M059J (cell line): ENCODE data around the gene ATP4B. TPM values are rescaled to one million over a fixed set of nuclear protein-coding genes. Genes with fewer than 3 reads are reported as not detected.

Source experiments
- DNase-seq: peaks from one replicate; pipeline ENCODE4 v3.0.0-alpha.2; 2012; ENCODE audit warnings: low read depth
- total RNA-seq: library from RNA; depleted of rRNA; stranded (reverse); fragments of >200 nt; shearing (Covaris generic); gene quantifications from 2 replicates; pipeline ENCODE4 v1.2.3, GENCODE V29; 2014; rRNA removed

The ATP4B gene
- total RNA-seq, 1 experiment from 2014 or later = not detected

DNA sequence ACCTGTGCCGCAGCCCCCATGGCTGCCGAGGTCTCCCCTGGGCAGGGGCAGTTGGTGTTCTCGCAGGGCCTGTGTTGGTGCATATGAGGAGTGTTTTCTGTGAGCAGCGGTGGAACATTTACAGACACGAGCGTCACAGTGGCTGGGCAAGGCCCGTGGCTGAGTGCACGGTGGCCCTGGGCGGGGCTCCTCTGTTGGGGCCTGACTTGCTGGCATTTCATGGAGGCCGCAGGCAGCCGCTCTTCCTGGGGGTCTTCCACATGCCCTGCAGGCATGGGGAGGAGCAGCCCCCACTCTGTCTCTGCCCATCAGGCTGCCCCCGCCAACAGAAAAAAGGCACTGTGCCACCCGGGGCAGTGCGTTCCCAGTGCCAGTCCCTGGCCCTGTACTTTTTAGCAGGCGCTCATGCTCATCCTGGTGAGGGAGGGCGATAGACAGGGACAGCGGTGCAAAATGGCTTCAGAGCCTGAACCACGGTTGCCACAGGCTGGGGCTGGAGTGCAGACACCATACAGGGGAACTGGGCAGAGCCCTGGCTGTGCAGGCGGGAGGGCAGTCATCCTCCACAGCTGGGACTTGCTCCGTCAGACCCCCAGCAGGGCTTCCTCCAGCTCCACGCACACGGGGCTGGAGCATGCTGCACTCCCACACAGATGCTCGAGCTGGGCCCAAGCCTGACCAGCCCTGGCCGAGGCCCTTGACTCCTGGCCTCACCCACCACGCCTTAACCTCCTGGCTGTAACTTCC lies 49.9 kb downstream of the ATP4B start:
- no peak for DNase-seq

DNA sequence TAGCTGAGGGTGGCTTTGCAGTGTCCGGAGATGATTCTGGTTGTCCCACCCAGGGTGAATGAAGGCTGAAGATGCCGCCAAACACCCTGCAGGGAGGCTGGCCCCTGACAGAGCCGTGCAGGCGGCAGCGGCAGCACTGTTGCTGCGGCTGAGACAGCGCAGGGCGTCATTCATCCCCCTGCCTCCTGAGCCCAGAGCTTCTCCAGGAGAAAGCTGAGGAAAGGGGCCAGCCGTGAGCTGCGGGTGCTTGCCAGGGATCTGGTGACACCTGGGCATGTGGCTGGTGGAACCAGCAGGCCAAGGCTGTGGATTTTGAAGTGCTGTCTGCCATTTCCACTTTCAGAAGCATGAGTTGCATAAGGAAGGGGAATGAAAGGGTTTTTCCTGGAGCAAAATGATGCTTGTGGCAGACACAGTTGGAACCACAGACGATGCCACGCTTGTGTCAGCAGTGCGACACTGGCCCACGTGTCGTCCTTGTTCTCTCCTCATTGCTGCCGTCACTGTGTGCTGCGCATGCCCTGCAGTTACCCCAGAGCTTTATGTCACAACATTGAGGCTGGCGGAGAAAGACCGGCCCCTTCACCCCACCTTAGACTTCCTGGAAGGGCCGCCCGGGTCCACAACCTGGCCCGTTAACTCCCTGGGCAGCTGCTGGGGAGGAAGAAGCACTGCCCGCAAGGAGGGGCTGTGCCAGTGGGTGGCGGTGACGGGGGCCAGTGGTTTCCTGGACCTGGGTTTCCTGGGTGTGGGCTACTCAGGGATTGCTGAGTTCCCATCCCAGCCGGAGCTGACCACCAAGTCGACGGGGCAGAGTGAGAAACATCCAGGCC lies 50.7 kb downstream of the ATP4B start:
- no peak for DNase-seq

DNA sequence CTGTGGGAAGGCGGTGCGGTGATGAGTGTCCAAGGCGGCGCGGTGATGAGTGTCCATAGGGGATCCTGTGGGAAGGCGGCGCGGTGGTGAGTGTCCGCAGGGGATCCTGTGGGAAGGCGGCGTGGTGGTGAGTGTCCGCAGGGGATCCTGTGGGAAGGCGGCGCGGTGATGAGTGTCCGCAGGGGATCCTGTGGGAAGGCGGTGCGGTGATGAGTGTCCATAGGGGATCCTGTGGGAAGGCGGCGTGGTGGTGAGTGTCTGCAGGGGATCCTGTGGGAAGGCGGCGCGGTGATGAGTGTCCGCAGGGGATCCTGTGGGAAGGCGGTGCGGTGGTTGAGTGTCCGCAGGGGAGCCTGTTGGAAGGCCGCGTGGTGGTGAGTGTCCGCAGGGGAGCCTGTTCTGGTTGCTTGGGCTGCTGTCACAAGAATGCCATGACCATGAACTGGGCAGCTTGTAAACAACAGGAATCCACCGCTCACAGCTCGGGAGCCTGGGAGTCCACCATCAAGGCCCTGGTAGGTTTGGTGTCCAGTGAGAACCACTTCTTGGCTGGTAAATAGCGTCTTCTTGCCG lies 52.0 kb downstream of the ATP4B start:
- DNase-seq = no peak

DNA sequence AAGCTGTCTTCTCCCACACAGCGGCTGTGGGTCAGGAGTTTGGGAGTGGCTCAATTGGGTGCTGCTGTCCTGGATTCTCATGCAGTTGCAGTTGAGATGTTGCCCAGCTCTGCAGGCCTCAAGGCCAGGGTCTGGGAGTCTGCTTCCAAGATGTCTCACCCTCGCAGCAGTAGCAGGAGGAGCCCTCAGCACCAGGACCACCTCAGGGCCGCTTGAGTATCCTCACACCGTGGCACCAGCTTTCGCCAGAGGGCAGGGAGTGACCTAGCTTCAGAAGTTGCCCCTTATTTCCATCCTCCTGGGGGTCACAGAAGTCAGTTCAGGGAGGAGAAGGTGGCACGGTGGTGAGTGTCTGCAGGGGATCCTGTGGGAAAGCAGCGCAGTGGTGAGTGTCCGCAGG lies 52.5 kb downstream of the ATP4B start:
- no peak for DNase-seq

DNA sequence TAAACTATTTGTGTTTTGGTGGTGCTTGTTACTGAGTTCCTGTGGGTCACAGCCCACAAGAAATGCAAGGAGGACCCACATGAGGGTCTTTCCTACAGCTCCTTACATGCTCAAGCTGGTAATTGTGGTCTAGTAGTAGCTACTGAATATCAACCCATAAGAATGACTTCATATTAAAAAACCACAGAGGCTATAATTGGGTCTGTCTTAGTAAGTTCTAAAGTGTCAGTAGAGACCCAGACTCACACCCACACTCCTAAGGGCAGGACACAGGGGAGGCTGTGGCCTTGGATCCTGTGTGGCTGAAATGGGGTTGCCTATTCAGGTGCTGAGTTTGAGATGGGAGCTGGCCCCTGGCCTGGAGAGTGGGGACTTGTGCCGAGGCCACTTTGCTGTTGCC lies 53.8 kb downstream of the ATP4B start:
- no peak for DNase-seq

DNA sequence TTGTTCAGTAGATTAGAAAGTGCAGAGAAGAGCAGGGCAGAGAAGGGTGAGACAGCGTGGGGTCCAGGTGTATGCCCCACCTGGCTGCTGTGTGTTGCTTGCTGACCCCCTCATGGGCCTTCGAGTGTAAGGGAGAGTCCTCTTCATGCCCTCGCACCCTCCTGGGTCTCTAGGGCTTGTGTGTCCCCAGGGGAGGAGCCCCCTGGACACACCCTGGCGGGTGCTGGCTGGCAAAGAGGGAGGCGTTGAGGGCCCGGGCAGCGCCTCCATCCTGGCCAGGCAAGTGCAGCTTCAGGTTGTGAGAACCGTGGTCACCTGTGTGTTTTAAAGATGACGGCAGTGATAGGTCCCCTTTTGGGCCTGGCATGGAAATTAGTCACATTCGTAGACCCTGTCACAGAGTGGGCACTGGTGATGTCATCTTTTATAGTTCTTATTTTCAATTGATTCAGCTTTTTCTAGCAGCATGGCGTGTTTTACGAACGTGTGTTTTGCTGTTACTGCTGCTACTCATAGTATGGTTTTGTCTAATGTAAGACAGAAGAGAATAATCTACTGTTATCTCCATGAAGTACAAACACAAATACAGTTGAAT lies 54.8 kb downstream of the ATP4B start:
- DNase-seq = no peak

DNA sequence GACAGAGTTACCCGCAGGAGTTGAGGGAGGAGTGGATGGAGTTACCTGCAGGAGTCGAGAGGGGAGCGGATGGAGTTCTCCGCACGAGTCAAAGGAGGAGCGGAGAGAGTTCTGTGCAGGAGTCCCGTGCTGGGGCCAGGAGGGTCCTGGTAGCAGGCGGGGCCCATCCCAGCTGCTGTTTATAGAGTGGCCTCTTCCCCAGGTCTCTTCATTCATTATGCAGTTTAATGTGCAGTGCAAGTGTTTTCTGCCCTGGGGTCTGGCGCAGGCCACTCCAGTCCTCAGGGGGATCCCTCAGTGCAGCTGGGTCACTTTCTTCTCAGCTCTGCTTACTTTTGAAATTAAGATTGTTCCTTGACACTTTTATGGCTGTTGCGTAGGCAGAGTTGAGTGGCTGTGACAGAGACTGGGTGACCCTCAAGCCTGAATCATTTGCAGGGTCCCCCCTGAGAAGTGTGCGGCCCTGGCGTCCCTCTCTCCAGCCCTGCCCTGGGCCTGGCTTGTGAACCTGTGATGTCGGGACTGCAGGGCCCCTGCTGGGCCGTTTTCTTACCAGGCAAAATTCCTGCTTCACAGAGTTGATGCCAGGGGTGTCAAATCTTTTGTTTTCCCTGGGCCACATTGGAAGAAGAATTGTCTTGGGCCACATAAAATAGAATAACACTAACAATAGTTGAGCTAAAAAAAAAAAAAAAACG lies 55.6 kb downstream of the ATP4B start:
- no peak for DNase-seq

DNA sequence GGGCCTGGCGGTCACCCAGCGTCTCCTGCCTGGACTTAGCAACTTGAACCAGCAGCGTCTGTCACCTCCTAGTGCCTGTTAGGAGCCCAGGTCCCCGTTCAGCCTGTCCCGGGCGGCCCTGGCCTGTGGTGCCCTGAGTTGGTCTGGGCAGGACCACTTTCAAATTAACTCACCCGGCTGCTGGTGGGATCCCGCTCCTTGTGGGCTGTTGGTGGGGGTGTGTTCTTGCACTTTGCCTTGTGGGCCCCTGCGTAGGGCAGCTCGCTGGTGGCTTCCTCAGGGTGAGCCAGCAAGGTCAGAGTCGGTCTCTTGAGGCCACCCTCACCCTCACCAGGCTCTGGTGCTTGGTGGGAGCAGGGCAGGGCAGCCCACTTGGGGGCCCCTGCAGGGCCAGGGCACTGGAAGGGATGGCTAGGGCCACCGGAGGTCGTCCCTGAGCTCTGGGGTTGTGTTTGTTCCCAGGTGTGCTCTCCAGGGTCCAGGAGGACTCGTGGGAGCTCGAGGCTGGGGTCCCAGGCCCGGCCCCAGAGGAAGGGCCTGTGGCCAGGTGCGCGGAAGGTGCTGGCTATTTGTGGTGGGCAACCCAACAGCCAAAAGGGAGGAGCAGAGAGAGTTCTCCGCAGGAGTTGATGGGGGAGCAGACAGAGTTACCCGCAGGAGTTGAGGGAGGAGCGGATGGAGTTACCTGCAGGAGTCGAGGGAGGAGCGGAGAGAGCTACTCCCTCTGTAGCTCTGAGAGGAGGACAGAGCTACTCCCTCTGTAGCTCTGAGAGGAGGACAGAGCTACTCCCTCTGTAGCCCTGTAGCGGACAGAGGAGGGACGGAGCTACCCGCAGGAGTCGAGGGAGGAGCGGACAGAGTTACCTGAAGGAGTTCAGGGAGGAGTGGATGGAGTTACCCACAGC lies 56.6 kb downstream of the ATP4B start:
- DNase-seq = no peak

DNA sequence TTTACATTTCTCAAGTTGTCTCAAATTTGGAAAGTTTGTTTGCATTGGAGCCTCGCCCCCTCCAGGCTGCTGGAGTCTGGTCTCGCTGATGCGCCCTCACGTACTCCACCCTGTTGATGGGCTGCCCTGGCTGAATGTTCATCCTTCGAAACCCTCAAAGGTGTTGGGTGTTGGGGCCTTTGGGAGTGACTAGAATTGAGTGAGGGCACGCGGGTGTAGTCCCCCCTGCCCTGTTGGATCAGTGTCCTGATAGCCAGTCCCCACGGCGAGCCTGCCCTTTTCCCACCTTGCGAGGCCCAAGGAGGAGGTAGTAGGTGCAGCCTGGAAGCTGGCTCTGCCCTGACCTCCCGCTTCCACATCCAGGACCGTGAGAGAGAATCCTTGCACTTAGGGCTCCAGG lies 58.6 kb downstream of the ATP4B start:
- DNase-seq = no peak

Other genes with a start within 250 kb of the ATP4B start
- 0.76 and 1.4 TPM in 2 replicates for gene ADPRHL1, start 204.7 kb downstream of the ATP4B start, total RNA-seq
- gene DCUN1D2, start 167.5 kb downstream of the ATP4B start, total RNA-seq = 4.0 and 10.9 TPM in 2 replicates
- gene TFDP1, start 73.4 kb downstream of the ATP4B start, total RNA-seq = 83.5 and 116 TPM in 2 replicates
- not detected in 2 replicates for gene GRK1, start 9.0 kb upstream of the ATP4B start, total RNA-seq
- 0.44 and 3.5 TPM in 2 replicates for gene TMEM255B, start 101.0 kb upstream of the ATP4B start, total RNA-seq
- gene GAS6, start 205.9 kb upstream of the ATP4B start, total RNA-seq = 43.7 and 99.1 TPM in 2 replicates